Hepatocyte (in vitro differentiated cells): ENCODE data around the gene MYH6.

Experiments
- EZH2 ChIP-seq: fragments of 200-600 bp; sonication (generic); IDR thresholded peaks from 2 replicates; pipeline ENCODE4 v1.6.1; 2016; ENCODE audit warnings: antibody characterized with exemption, mild to moderate bottlenecking, borderline replicate concordance
- EZH2phosphoT487 ChIP-seq: fragments of 200-600 bp; sonication (generic); IDR thresholded peaks from one replicate; pipeline ENCODE4 v1.6.1; 2018; ENCODE audit warnings: antibody characterized with exemption, mild to moderate bottlenecking, low read depth, moderate library complexity; ENCODE audit not compliant: unreplicated experiment, severe bottlenecking
- TF ChIP-seq, protein P1 (sequence below): fragments of 200-600 bp; sonication (generic); IDR thresholded peaks from 2 replicates; pipeline ENCODE4 v1.5.1; 2016; ENCODE audit warnings: antibody characterized with exemption, mild to moderate bottlenecking; ENCODE audit not compliant: poor library complexity

DNA sequence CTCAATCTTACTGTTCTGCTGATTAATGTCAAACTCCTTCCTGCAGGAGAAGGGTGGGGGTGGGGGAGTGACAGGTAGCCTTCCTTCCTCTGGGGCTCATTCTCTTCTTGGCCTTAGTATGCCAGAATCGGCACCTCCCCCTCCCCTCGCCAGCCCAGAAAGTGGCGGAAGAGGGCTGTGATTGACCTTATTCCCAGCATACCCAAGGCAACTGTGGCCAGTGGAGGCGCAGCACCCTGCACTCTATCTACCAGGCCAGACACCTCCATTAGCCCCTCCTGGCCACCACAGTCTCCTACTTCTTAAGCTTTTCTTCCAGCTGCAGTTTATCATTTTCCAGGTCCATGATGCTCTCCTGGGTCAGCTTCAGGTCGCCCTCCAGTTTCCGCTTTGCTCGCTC, 15.5 kb downstream of the MYH6 start:
- TF ChIP-seq, protein P1, sequence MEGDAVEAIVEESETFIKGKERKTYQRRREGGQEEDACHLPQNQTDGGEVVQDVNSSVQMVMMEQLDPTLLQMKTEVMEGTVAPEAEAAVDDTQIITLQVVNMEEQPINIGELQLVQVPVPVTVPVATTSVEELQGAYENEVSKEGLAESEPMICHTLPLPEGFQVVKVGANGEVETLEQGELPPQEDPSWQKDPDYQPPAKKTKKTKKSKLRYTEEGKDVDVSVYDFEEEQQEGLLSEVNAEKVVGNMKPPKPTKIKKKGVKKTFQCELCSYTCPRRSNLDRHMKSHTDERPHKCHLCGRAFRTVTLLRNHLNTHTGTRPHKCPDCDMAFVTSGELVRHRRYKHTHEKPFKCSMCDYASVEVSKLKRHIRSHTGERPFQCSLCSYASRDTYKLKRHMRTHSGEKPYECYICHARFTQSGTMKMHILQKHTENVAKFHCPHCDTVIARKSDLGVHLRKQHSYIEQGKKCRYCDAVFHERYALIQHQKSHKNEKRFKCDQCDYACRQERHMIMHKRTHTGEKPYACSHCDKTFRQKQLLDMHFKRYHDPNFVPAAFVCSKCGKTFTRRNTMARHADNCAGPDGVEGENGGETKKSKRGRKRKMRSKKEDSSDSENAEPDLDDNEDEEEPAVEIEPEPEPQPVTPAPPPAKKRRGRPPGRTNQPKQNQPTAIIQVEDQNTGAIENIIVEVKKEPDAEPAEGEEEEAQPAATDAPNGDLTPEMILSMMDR: no peak
- TF ChIP-seq EZH2 (no peak), EZH2phosphoT487 (no peak)
